DMS 273 (cell line): ENCODE data around the gene EVL.

Experiments
- DNase-seq: peaks from one replicate; lab custom pipeline; 2025; ENCODE audit not compliant: unreplicated experiment; lab: John Stamatoyannopoulos, UW

The EVL gene

GRCh38 chr14:100037353-100037752 lies 27.9 kb upstream of the EVL start:
- peak; percentile 20 for DNase-seq

- no peak for DNase-seq
These were observed 27.2 kb upstream of the EVL start for GRCh38 chr14:100038065-100038464.

- DNase-seq, result no peak
These were observed 25.3 kb upstream of the EVL start for GRCh38 chr14:100039903-100040302.

- DNase-seq, result no peak
These were observed 24.0 kb upstream of the EVL start for GRCh38 chr14:100041271-100041670.

- no peak for DNase-seq
These were observed 22.9 kb upstream of the EVL start for GRCh38 chr14:100042286-100042685.

GRCh38 chr14:100045642-100046344 lies 19.4 kb upstream of the EVL start:
- no peak for DNase-seq

GRCh38 chr14:100047600-100047999 lies 17.6 kb upstream of the EVL start:
- DNase-seq, result no peak

GRCh38 chr14:100048786-100049185 lies 16.4 kb upstream of the EVL start:
- DNase-seq, result no peak

GRCh38 chr14:100049220-100049619 lies 16.0 kb upstream of the EVL start:
- DNase-seq, result no peak

GRCh38 chr14:100051103-100051502 lies 14.1 kb upstream of the EVL start:
- DNase-seq, result no peak

GRCh38 chr14:100051543-100051942 lies 13.7 kb upstream of the EVL start:
- DNase-seq, result no peak

- DNase-seq, result no peak
These were observed 12.4 kb upstream of the EVL start for GRCh38 chr14:100052819-100053218.

- no peak for DNase-seq
These were observed 10.7 kb upstream of the EVL start for GRCh38 chr14:100054316-100055075.

GRCh38 chr14:100056431-100056830 lies 8.8 kb upstream of the EVL start:
- no peak for DNase-seq

- peak; percentile 30 for DNase-seq
These were observed 8.0 kb upstream of the EVL start for GRCh38 chr14:100056964-100057795.

- no peak for DNase-seq
These were observed 6.3 kb upstream of the EVL start for GRCh38 chr14:100058777-100059437.

- no peak for DNase-seq
These were observed 5.8 kb upstream of the EVL start for GRCh38 chr14:100059438-100059781.

- DNase-seq, result no peak
These were observed 4.5 kb upstream of the EVL start for GRCh38 chr14:100060760-100061159.

- no peak for DNase-seq
These were observed 2.6 kb upstream of the EVL start for GRCh38 chr14:100062590-100062989.

- DNase-seq, result no peak
These were observed 1.8 kb upstream of the EVL start for GRCh38 chr14:100063314-100063941.
